RPMI7951 (cell line): ENCODE data around the gene MUC4. TPM values are rescaled to one million over a fixed set of nuclear protein-coding genes. Genes with fewer than 3 reads are reported as not detected.
"Not testable (repeated sequence)": the region's sequence is repeated elsewhere in the genome, so short reads cannot be mapped to it uniquely, and the experiment has no call there.

Experiments
- DNase-seq: peaks from one replicate; pipeline ENCODE4 v3.0.0-alpha.2; 2012; ENCODE audit warnings: low read depth
- total RNA-seq: library from RNA; depleted of rRNA; stranded (reverse); fragments of >200 nt; shearing (Covaris generic); gene quantifications from 2 replicates; pipeline ENCODE4 v1.2.3, GENCODE V29; 2014

MUC4 gene
- total RNA-seq, 1 experiment from 2014 or later, result not detected

- no peak for DNase-seq
Observed at GRCh38 chr3:195718477-195718984, 93.2 kb downstream of the MUC4 start.

GRCh38 chr3:195717852-195718476 is 93.8 kb downstream of the MUC4 start:
- DNase-seq, result no peak

GRCh38 chr3:195717416-195717815 is 94.3 kb downstream of the MUC4 start:
- DNase-seq, result no peak

- no peak for DNase-seq
Observed at GRCh38 chr3:195715583-195716266, 96.0 kb downstream of the MUC4 start.

- DNase-seq, result no peak
Observed at GRCh38 chr3:195715134-195715533, 96.6 kb downstream of the MUC4 start.

GRCh38 chr3:195714380-195715011 is 97.2 kb downstream of the MUC4 start:
- no peak for DNase-seq

GRCh38 chr3:195713150-195713549 is 98.6 kb downstream of the MUC4 start:
- DNase-seq, result not testable (repeated sequence)

- DNase-seq, result not testable (repeated sequence)
Observed at GRCh38 chr3:195712535-195712910, 99.2 kb downstream of the MUC4 start.

- DNase-seq, result no peak
Observed at GRCh38 chr3:195711813-195712534, 99.8 kb downstream of the MUC4 start.

GRCh38 chr3:195711091-195711812 is 100.5 kb downstream of the MUC4 start:
- not testable (repeated sequence) for DNase-seq

- DNase-seq, result not testable (repeated sequence)
Observed at GRCh38 chr3:195710126-195710905, 101.4 kb downstream of the MUC4 start.

GRCh38 chr3:195709676-195710085 is 102.0 kb downstream of the MUC4 start:
- no peak for DNase-seq

GRCh38 chr3:195708626-195709481 is 102.9 kb downstream of the MUC4 start:
- DNase-seq, result no peak

- no peak for DNase-seq
Observed at GRCh38 chr3:195708061-195708460, 103.7 kb downstream of the MUC4 start.

GRCh38 chr3:195705081-195705991 is 106.4 kb downstream of the MUC4 start:
- DNase-seq, result no peak

- no peak for DNase-seq
Observed at GRCh38 chr3:195704433-195704999, 107.2 kb downstream of the MUC4 start.

GRCh38 chr3:195703776-195704175 is 108.0 kb downstream of the MUC4 start:
- DNase-seq, result no peak
